DMS79 (cell line): ENCODE measurements around the gene C12orf42.

Experiments
- DNase-seq: peaks from one replicate; lab custom pipeline; 2025; lab: John Stamatoyannopoulos, UW

C12orf42 gene

DNA sequence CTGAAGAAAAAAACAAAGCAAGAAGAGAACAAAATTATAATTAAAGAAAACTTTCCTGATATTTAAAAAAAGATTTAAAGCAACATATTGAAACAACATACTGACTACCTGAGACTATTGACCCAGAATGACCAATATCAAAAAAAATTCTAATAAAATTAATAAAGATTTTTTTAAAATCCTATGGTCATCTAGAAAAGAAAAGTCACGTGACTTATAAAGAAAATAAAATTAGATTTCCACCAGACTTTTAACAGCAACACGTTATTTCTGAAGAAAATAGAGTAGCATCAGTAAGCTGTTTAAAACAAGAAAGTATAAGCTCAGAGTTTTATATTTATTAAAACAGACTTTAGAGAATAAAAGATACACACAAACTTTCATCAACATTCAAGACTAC is 238.0 kb downstream of the C12orf42 start:
- no peak for DNase-seq
